ENCODE measurements around the gene DMRTC2. TPM values are rescaled to one million over a fixed set of nuclear protein-coding genes. Genes with fewer than 3 reads are reported as not detected.

DMRTC2 gene
- total RNA-seq: not detected

DNA sequence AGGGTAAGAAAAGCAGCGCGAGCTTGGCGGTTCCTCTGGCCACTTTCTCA is at the start of gene DMRTC2:
TSS of gene DMRTC2 (plus strand) at position 42 of the 50 bp plus-strand sequence. CDS start 2,387 bp downstream, outside the sequence.

DNA sequence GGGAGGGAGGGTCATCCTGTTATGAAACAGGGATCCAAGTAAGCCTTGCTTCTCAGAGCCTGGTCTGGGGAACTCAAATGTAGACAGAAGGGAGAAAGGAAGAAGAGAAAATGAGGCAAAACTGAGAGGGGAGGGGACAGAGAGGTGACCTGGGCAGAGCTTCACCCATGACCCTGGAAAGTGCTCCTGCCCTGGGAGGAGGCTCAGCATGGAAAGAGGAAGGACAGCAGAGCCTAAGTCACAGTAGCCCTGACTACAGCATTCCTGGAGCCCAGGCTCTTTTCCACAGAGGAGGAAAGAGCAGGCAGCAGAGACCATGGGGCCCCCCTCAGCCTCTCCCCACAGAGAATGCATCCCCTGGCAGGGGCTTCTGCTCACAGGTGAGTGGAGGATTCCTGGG is 48.5 kb upstream of the DMRTC2 start, which contains the start of gene CEACAM3:
TSS of gene CEACAM3 (plus strand) at position 226 of the 400 bp plus-strand sequence. CDS start at position 317, 91 bp downstream.

DNA sequence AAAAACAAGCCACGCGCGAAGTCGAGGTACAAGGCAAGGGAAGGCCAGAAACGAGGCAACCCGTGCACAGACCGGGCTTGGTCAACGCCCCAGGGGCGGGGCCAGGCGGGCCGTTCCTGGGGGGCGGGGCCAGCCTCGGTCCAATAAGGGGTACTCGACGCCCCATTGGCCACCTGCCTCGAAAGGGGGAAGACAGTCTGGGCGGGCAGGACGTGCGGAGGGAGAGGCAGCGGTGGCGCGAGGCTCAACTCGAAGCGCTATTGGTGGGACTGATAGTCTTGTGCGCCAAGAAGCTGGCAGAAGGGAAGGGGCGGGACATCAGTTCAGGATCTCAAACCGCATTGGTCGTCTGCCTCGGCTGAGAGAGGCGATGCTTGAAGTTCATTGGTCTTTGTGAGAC is 241 bp upstream of the DMRTC2 start, which contains the start of gene LYPD4:
TSS of gene LYPD4 (minus strand) at position 83 of the 400 bp plus-strand sequence. CDS start 5,398 bp downstream, outside the sequence.

DNA sequence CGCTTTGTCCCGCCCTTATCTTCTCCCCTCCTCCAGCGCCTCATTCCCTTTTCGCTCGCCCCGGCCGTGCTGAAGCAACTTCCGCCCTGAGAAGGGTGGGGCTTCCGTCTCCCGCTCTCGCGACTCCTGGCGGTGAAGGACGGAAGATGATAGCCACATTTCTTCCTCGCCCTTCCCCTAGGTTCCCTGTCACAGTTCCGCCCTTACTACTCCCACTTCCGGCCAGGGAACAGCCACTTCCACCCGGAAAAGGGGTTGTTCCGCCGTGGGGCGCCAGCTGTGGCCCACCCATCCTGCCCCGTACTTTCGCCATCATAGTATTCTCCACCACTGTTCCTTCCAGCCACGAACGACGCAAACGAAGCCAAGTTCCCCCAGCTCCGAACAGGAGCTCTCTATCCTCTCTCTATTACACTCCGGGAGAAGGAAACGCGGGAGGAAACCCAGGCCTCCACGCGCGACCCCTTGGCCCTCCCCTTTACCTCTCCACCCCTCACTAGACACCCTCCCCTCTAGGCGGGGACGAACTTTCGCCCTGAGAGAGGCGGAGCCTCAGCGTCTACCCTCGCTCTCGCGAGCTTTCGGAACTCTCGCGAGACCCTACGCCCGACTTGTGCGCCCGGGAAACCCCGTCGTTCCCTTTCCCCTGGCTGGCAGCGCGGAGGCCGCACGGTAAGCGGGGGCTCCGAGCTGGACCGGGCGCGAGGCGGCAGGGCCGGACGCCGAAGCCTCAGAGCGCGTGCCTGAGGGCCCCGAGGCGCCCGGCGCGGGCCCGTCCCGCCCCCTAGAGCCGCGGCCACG is 15.0 kb downstream of the DMRTC2 start, which contains the start of gene RPS19:
TSS of gene RPS19 (plus strand) at position 638 of the 801 bp plus-strand sequence. CDS start 520 bp downstream, outside the sequence.

DNA sequence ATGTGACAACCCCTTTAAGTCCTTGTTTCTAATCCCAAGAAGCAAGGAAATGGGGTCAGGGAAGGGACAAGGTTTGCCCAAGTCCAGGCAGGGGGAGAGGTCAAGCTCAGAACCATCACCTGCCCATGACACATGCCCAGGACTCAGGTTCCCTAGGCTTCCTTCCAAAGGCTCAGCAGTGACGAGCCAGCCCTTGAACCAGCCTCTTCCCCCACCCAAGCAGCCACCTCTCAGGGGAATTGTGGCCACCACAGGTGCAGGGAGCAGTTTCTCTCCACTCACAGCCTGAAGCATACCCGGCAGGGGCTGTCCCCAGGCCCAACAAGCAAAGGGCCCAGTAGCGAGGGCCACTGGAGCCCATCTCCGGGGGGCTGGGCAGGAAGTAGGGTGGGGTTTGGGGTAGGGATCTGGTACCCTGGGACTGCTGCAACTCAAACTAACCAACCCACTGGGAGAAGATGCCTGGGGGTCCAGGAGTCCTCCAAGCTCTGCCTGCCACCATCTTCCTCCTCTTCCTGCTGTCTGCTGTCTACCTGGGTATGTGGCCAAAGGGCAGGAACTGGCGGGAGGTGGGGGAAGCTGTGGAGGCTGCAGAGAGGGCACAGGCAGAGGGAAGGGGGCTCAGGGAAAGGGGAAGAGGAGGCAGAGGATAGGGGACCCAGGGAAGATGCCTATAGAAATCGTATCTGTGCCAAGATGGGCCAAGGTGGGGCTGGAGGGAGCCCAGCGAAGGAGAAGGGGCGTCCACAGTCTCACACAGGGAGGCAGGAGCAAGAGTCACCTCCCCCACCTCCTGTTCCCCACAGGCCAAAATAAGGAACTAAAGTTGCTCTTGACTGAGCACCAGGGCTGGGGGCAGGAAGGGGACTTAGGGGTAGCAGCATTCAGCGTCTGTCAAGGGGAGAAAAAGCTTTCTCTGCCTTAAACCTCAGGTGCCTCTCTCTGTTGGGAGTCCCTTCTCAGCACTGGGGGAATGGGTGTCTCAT is 32.3 kb downstream of the DMRTC2 start, which contains the start of gene CD79A:
TSS of gene CD79A (plus strand) at position 433 of the 986 bp plus-strand sequence. CDS start at position 459, 26 bp downstream.

DNA sequence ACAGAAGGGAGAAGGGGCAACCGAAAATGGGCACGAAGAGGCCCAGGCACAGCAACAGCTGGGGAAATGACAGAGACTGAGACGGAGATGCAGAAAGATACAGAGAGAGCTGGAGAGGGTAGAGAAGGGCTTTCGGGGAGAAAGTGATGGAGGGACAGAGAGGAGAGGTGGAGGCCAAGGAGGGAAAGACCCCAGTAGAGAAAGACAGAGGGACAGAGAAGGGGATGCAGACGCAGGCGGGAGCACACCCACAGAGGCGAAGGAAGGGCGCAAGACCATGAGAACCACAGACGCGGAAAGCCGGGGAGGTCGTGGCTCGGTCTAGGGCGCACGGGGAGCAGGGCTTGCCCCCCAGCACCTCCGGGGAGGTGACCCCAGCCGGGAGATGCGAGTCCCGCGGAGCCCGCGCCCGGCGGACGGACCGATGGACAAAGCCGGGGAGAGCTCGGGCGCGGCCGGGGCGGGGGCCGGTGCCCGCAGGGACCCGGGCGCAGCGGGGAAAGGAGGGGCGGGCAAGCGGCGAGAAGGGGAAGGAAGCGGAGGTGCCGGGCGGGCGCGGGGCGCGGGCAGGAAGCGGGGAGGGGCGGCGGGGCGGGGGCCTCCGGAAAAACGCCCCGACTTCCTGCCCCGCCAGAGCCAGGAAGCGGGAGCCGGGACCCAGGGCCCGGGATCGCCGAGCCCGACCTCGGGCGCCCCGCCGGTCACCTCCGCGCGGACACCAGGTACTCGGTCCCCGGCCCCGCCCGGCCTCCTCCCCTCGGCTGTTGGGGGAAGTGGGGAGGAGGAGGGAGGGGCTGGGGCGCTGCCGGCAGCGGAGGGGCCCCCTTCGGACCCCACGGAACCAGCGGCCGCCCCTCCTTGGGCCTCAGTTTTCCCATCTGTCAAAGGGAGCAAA is 38.0 kb downstream of the DMRTC2 start, which contains the start of gene ARHGEF1:
TSS of gene ARHGEF1 (plus strand) at position 617 of the 895 bp plus-strand sequence. CDS start 4,899 bp downstream, outside the sequence.

Small RNA genes within 50 kb of the gene (small RNA-seq; reads per million reads assigned to genes)
- 0 to 0.52 reads per million in 2 donors for gene MIR6797

Other genes with a start within 250 kb of the DMRTC2 start
- gene CEACAM4, start 218.0 kb upstream of the DMRTC2 start, total RNA-seq: not detected
- gene CEACAM7, start 156.8 kb upstream of the DMRTC2 start, total RNA-seq: not detected
- not detected for gene CEACAM5, start 136.4 kb upstream of the DMRTC2 start, total RNA-seq
- not detected for gene CEACAM6, start 89.5 kb upstream of the DMRTC2 start, total RNA-seq
- not detected for gene CEACAM3, start 48.5 kb upstream of the DMRTC2 start, total RNA-seq
- gene LYPD4, start 359 bp upstream of the DMRTC2 start, total RNA-seq: not detected
- 100 to 1,000 TPM; 439 to 701 TPM for gene RPS19, start 15.2 kb downstream of the DMRTC2 start, total RNA-seq
- gene CD79A, start 32.2 kb downstream of the DMRTC2 start, total RNA-seq: under 1 TPM in 1 of 2 donors, not detected in 1; under 0.01 TPM
- 10 to 100 TPM; 28.2 to 48.0 TPM for gene ARHGEF1, start 38.1 kb downstream of the DMRTC2 start, total RNA-seq
- gene ERFL, start 83.4 kb downstream of the DMRTC2 start, total RNA-seq: not detected
- gene RABAC1, start 114.3 kb downstream of the DMRTC2 start, total RNA-seq: 10 to 100 TPM; 70.2 to 74.6 TPM
- gene ATP1A3, start 149.2 kb downstream of the DMRTC2 start, total RNA-seq: not detected
- gene GRIK5, start 225.2 kb downstream of the DMRTC2 start, total RNA-seq: under 1 TPM in 1 of 2 donors, not detected in 1; under 0.01 TPM
- 10 to 100 TPM; 16.9 to 22.3 TPM for gene ZNF574, start 231.1 kb downstream of the DMRTC2 start, total RNA-seq

Data from melanocyte of skin (primary cell).